ENCODE data around the gene NPEPL1. TPM values are rescaled to one million over a fixed set of nuclear protein-coding genes. Genes with fewer than 3 reads are reported as not detected.

Gene NPEPL1
- total RNA-seq, 4 donors from 2014 or later = 24.9 to 49.8 (median 27.9) TPM

DNA sequence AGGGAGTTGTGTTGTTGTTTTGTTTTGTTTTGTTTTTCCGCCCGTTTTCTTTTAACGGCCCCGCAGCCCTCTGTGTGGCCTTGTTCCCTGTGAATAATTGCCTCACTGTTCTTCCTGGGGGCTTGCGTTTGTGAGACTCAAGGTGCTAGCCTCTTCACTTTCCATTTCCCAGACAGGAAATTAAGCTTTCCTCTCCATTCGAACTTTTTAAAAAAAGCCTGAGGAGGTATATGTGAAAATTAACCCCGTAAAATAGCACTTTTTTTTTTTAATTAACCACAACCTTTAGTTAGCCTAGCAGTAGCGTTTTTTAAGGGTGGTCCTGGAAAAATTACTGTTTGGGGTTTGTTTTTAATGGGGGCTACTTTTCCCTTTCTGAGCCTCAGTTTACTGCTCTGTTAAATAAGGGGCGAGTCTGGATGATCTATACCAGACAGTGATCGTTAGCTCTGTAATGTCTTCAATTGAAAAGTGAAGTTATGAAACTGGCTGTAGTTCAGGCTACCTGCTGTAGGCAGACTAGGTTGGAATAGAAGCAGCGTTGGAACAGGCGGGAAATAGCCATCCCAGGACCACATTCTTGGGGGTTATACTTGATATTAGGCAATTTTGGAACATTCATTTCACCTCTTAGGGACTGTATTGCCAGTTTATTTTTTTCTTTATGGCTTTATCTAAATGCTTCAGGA is 39.9 kb upstream of the NPEPL1 start:
- TF ChIP-seq, protein P1, sequence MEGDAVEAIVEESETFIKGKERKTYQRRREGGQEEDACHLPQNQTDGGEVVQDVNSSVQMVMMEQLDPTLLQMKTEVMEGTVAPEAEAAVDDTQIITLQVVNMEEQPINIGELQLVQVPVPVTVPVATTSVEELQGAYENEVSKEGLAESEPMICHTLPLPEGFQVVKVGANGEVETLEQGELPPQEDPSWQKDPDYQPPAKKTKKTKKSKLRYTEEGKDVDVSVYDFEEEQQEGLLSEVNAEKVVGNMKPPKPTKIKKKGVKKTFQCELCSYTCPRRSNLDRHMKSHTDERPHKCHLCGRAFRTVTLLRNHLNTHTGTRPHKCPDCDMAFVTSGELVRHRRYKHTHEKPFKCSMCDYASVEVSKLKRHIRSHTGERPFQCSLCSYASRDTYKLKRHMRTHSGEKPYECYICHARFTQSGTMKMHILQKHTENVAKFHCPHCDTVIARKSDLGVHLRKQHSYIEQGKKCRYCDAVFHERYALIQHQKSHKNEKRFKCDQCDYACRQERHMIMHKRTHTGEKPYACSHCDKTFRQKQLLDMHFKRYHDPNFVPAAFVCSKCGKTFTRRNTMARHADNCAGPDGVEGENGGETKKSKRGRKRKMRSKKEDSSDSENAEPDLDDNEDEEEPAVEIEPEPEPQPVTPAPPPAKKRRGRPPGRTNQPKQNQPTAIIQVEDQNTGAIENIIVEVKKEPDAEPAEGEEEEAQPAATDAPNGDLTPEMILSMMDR (IDR thresholded peaks at IDR 0.05) = no peak
- ATAC-seq (ENCODE audit: low FRiP score) (no peak), DNase-seq (ENCODE audit: low spot score) (no peak)

- TF ChIP-seq, protein P1 (IDR thresholded peaks at IDR 0.05) = no peak
- ATAC-seq (ENCODE audit: low FRiP score) (no peak), DNase-seq (ENCODE audit: low spot score) (no peak)
These were observed 38.3 kb upstream of the NPEPL1 start for GRCh38 chr20:58654337-58654736.

GRCh38 chr20:58655328-58656107 is 37.1 kb upstream of the NPEPL1 start:
- no peak for DNase-seq (ENCODE audit: low spot score)
- TF ChIP-seq, protein P1 (IDR thresholded peaks at IDR 0.05) = no peak
- no peak for ATAC-seq (ENCODE audit: low FRiP score)

GRCh38 chr20:58656831-58657230 is 35.8 kb upstream of the NPEPL1 start:
- TF ChIP-seq, protein P1 (IDR thresholded peaks at IDR 0.05) = no peak
- DNase-seq (ENCODE audit: low spot score) = no peak
- ATAC-seq (ENCODE audit: low FRiP score) = no peak

- TF ChIP-seq, protein P1 (IDR thresholded peaks at IDR 0.05) = no peak
- DNase-seq (ENCODE audit: low spot score) (no peak), ATAC-seq (ENCODE audit: low FRiP score) (no peak)
These were observed 35.3 kb upstream of the NPEPL1 start for GRCh38 chr20:58657262-58657661.

GRCh38 chr20:58657986-58658385 is 34.6 kb upstream of the NPEPL1 start:
- ATAC-seq (ENCODE audit: low FRiP score) = no peak
- DNase-seq (ENCODE audit: low spot score) = no peak
- TF ChIP-seq, protein P1 (IDR thresholded peaks at IDR 0.05) = no peak
